H1 (cell line): ENCODE results near the gene XAGE3. TPM values are rescaled to one million over a fixed set of nuclear protein-coding genes. Genes with fewer than 3 reads are reported as not detected.

Source experiments
- CTCF ChIA-PET: fragments of 300-600 bp; sonication (Branson Sonifier 250); formaldehyde crosslinking; loops from one replicate; lab custom pipeline; 2021; ENCODE audit not compliant: partially characterized antibody; lab: Charles Lee
- POLR2A ChIA-PET: fragments of 300-600 bp; sonication (Branson Sonifier 250); formaldehyde crosslinking; loops from one replicate; lab custom pipeline; 2021; ENCODE audit warnings: inconsistent platforms; ENCODE audit not compliant: partially characterized antibody; lab: Charles Lee
- DNase-seq, 2 experiments: peaks; one replicate each; pipeline versions ENCODE4 v3.0.0 to v3.0.0-alpha.2; 2010 to 2022; ENCODE audit warnings: low spot score in 2 of 2, low read depth in 1 of 2, mixed read lengths in 1 of 2
- FAIRE-seq: peaks from 2 replicates; lab custom pipeline; 2011; peaks lifted over from hg19 to GRCh38; lab: Jason Lieb, UNC
- H2AFZ ChIP-seq: 2 replicates; pipeline ENCODE4 v1.8.1; 2012; ENCODE audit warnings: low read length, inconsistent platforms
- H2AK5ac ChIP-seq: 2 replicates; pipeline ENCODE4 v1.6.1; 2013; ENCODE audit warnings: low read depth, low read length
- H2BK120ac ChIP-seq: replicated peaks from 2 replicates; pipeline ENCODE3; 2013; ENCODE audit warnings: low read depth, low read length, inconsistent platforms
- H2BK12ac ChIP-seq: 2 replicates; pipeline ENCODE4 v1.6.1; 2013; ENCODE audit warnings: low read depth, low read length
- H2BK15ac ChIP-seq: 2 replicates; pipeline ENCODE4 v1.6.1; 2013; ENCODE audit warnings: low read length
- H2BK20ac ChIP-seq: 2 replicates; pipeline ENCODE4 v1.6.1; 2013; ENCODE audit warnings: low read length
- H2BK5ac ChIP-seq: 2 replicates; pipeline ENCODE4 v1.6.1; 2013; ENCODE audit warnings: low read depth, low read length
- H3K14ac ChIP-seq: 2 replicates; pipeline ENCODE4 v1.6.1; 2013; ENCODE audit warnings: inconsistent platforms; ENCODE audit not compliant: insufficient read length
- H3K18ac ChIP-seq: 2 replicates; pipeline ENCODE4 v1.6.1; 2013; ENCODE audit warnings: low read length; ENCODE audit errors: extremely low read depth
- H3K23ac ChIP-seq: 2 replicates; pipeline ENCODE4 v1.6.1; 2013; ENCODE audit warnings: inconsistent platforms; ENCODE audit not compliant: insufficient read length
- H3K23me2 ChIP-seq: 2 replicates; pipeline ENCODE4 v1.6.1; 2013; ENCODE audit warnings: low read depth, low read length
- H3K27ac ChIP-seq: 2 replicates; pipeline ENCODE4 v1.6.1; 2011; ENCODE audit warnings: low read depth, low read length, inconsistent platforms
- H3K27me3 ChIP-seq, 4 experiments: replicated peaks in 1 of 4; 1 replicate in 1 of 4; 2 replicates in 3 of 4; pipeline versions ENCODE4 v1.6.1 to v1.8.1; 2011 to 2013; ENCODE audit warnings: low read length in 3 of 4, mild to moderate bottlenecking in 3 of 4, inconsistent platforms in 2 of 4, mixed read lengths in 2 of 4, moderate library complexity in 1 of 4; ENCODE audit not compliant: control insufficient read depth in 3 of 4, insufficient read depth in 3 of 4; ENCODE audit errors: extremely low read depth in 1 of 4
- H3K36me3 ChIP-seq, 4 experiments: 2 replicates each; pipeline versions ENCODE4 v1.6.1 to v1.8.1; 2011 to 2013; ENCODE audit warnings: mild to moderate bottlenecking in 4 of 4, low read length in 3 of 4, moderate library complexity in 2 of 4, control low read depth in 1 of 4, inconsistent platforms in 1 of 4; ENCODE audit not compliant: insufficient read depth in 4 of 4, control insufficient read depth in 2 of 4
- H3K4ac ChIP-seq: replicated peaks from 2 replicates; pipeline ENCODE3; 2013; ENCODE audit warnings: low read length, low read depth, mixed read lengths, inconsistent platforms; ENCODE audit not compliant: insufficient read length
- H3K4me1 ChIP-seq, 4 experiments: replicated peaks in 1 of 4; 1 replicate in 1 of 4; 2 replicates in 3 of 4; pipeline versions ENCODE4 v1.6.1 to v1.8.1; 2011 to 2013; ENCODE audit warnings: low read length in 3 of 4, inconsistent platforms in 2 of 4, mixed read lengths in 1 of 4; ENCODE audit not compliant: insufficient read depth in 4 of 4, control insufficient read depth in 3 of 4
- H3K4me2 ChIP-seq, 2 experiments: 2 replicates each; pipeline versions ENCODE4 v1.6.1 to v1.8.1; 2011 to 2013; ENCODE audit warnings: low read depth in 2 of 2, low read length in 2 of 2, control low read depth in 1 of 2, inconsistent platforms in 1 of 2, mild to moderate bottlenecking in 1 of 2; ENCODE audit not compliant: insufficient read depth in 1 of 2
- H3K4me3 ChIP-seq, 4 experiments: fragments of 200-600, 300-600 bp in 1 of 4; sonication (generic), shearing (Covaris generic), sonication (Bioruptor Twin) in 1 of 4; 2 replicates each; pipeline versions ENCODE4 v1.5.1 to v1.8.1; 2011 to 2016; ENCODE audit warnings: low read length in 4 of 4, low read depth in 3 of 4, control low read depth in 2 of 4, inconsistent platforms in 2 of 4, mild to moderate bottlenecking in 2 of 4, mixed read lengths in 1 of 4, moderate library complexity in 1 of 4; ENCODE audit not compliant: insufficient read depth in 2 of 4; ENCODE audit errors: extremely low read depth in 1 of 4
- H3K56ac ChIP-seq: replicated peaks from 2 replicates; pipeline ENCODE3; 2013; ENCODE audit warnings: low read depth, mild to moderate bottlenecking, mixed read lengths, low read length, inconsistent platforms; ENCODE audit not compliant: insufficient read length
- H3K79me1 ChIP-seq: 2 replicates; pipeline ENCODE4 v1.6.1; 2013; ENCODE audit warnings: low read depth, low read length, control low read depth
- H3K79me2 ChIP-seq, 2 experiments: 2 replicates each; pipeline versions ENCODE4 v1.6.1 to v1.8.1; 2012 to 2013; ENCODE audit warnings: low read length in 2 of 2, mild to moderate bottlenecking in 2 of 2, inconsistent platforms in 1 of 2; ENCODE audit not compliant: insufficient read depth in 2 of 2, control insufficient read depth in 1 of 2
- H3K9ac ChIP-seq, 4 experiments: replicated peaks in 1 of 4; 1 replicate in 1 of 4; 2 replicates in 3 of 4; pipeline versions ENCODE4 v1.6.1 to v1.8.1; 2011 to 2013; ENCODE audit warnings: low read depth in 3 of 4, low read length in 3 of 4, control low read depth in 2 of 4, mild to moderate bottlenecking in 2 of 4, moderate library complexity in 2 of 4, inconsistent platforms in 1 of 4; ENCODE audit errors: extremely low read depth in 1 of 4
- H3K9me3 ChIP-seq, 2 experiments: 2 replicates each; pipeline versions ENCODE4 v1.6.1 to v1.8.1; 2012 to 2013; ENCODE audit warnings: mild to moderate bottlenecking in 2 of 2, moderate library complexity in 2 of 2, control low read depth in 1 of 2, inconsistent platforms in 1 of 2, low read depth in 1 of 2, low read length in 1 of 2, mixed read lengths in 1 of 2; ENCODE audit not compliant: insufficient read depth in 2 of 2
- H4K20me1 ChIP-seq, 2 experiments: replicated peaks in 1 of 2; 2 replicates each; pipeline versions ENCODE3 to v1.8.1; 2011 to 2013; ENCODE audit warnings: inconsistent platforms in 2 of 2, low read length in 2 of 2, mild to moderate bottlenecking in 1 of 2; ENCODE audit not compliant: insufficient read depth in 2 of 2, control insufficient read depth in 1 of 2
- H4K5ac ChIP-seq: 2 replicates; pipeline ENCODE4 v1.6.1; 2013; ENCODE audit warnings: low read length, low read depth, mixed read lengths, inconsistent platforms; ENCODE audit not compliant: insufficient read length
- H4K8ac ChIP-seq: 2 replicates; pipeline ENCODE4 v1.8.0; 2013; ENCODE audit warnings: mild to moderate bottlenecking, moderate library complexity, low read length, inconsistent platforms; ENCODE audit not compliant: insufficient read depth; ENCODE audit errors: extremely low read depth
- H4K91ac ChIP-seq: replicated peaks from 2 replicates; pipeline ENCODE3; 2013; ENCODE audit warnings: low read length, mixed read lengths, inconsistent platforms; ENCODE audit not compliant: insufficient read length
- BACH1 ChIP-seq: IDR thresholded peaks from 2 replicates; pipeline ENCODE4 v1.6.1; 2012; ENCODE audit warnings: low read length, improper control_type of control experiment
- EP300 ChIP-seq, 2 experiments: IDR thresholded peaks; 1 replicate in 1 of 2; 2 replicates in 1 of 2; pipeline ENCODE4 v1.6.1; 2011 to 2012; ENCODE audit warnings: low read depth in 2 of 2, low read length in 2 of 2, mild to moderate bottlenecking in 2 of 2, borderline replicate concordance in 1 of 2, inconsistent platforms in 1 of 2, moderate library complexity in 1 of 2
- MAFK ChIP-seq: IDR thresholded peaks from 2 replicates; pipeline ENCODE4 v1.6.1; 2012; ENCODE audit warnings: low read depth, mild to moderate bottlenecking, improper control_type of control experiment, low read length
- POLR2AphosphoS5 ChIP-seq: IDR thresholded peaks from 2 replicates; pipeline ENCODE4 v1.6.1; 2011; ENCODE audit warnings: low read depth, low read length
- SAP30 ChIP-seq: fragments of 300-600 bp; sonication (generic); IDR thresholded peaks from 2 replicates; pipeline ENCODE4 v1.7.1; 2012; ENCODE audit warnings: low read length, moderate library complexity, mild to moderate bottlenecking, inconsistent platforms; ENCODE audit not compliant: insufficient read depth, insufficient replicate concordance
- WGBS, 2 experiments: shearing (Covaris generic) in 1 of 2; methylation state at CpG; one replicate each; pipeline versions ENCODE4 v1.1.6 to v1.1.7; 2013 to 2015; ENCODE audit warnings: low lambda C conversion rate in 2 of 2, mixed read lengths in 2 of 2, inconsistent platforms in 1 of 2, low coverage in 1 of 2, missing lambda C conversion rate in 1 of 2; ENCODE audit not compliant: insufficient replicate concordance in 2 of 2, insufficient coverage in 1 of 2, insufficient read length in 1 of 2; ENCODE audit errors: extremely low coverage in 1 of 2, missing lambda C conversion rate in 1 of 2; 5-methylcytosine and 5-hydroxymethylcytosine counted together
- polyA plus RNA-seq, 7 experiments: library from polyadenylated mRNA; depleted of rRNA in 3 of 7; stranded (reverse) in 5 of 7; unstranded in 2 of 7; fragments of >200 nt in 5 of 7; fragments of 200-250 nt in 2 of 7; gene quantifications; 1 replicate in 5 of 7; 2 replicates in 1 of 7; 4 replicates in 1 of 7; pipeline versions ENCODE4 v1.2.1 to v1.2.3, GENCODE V29; 2011 to 2013; ENCODE audit warnings: missing spikeins in 2 of 7, mixed read lengths in 2 of 7
- total RNA-seq: library from RNA; stranded (reverse); fragmentation: NEBNext Ultra II Directional; extraction: Animal tissue kit (Norgen Biotek cat#: 25700); gene quantifications from 2 replicates; pipeline ENCODE4 v1.2.1, GENCODE V29; 2021

XAGE3 gene
- total and polyA plus RNA-seq, 2 of the 8 experiments (the other 6 are each of a cell fraction or from before 2014, with no cell fraction given), result not detected

DNA sequence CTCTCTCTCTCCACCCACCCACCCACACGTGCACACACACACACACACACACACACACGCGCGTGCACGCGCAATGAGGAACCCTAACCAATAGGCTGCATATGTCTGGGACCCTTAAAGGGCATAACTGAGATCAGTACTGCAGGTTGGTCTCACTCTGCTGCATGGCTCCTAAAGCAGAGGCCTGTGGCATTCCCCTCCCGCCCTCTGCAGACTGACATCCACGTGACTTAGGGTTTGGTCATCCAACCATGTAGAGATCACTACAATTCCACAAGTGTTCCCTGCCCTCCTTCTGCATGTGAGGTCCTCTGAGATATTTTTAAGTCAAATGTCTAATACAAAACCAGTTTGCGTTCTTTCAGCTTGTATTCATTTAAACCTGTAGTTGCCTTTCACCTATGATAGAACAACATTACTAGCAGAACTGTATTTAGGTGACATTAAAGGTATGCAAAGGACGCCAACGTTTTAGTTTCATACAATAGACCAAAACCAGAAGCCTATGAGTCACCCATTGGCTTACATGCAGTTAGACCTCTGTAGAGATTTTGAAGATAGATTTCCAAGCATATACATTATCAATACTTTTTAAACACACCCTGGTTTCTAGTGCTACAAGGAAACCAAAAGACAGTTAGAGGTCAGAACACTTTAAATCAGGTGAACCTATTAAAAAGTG, 46.7 kb downstream of the XAGE3 start:
- Histone ChIP-seq H3K4me2 (no peak overlapping the region), H3K4me3 (no peak overlapping the region), H4K20me1 (no peaks in the 10 kb centered on the region), H2BK120ac (no peak overlapping the region), H3K79me1 (no peaks in the 10 kb centered on the region), H3K18ac (no peak overlapping the region), H2BK5ac (no peak overlapping the region), H3K4ac (no peak overlapping the region), H3K23ac (no peak overlapping the region), H2BK15ac (no peak overlapping the region), H4K91ac (no peak overlapping the region), H2BK20ac (no peak overlapping the region), H3K4me1 (no peaks in the 10 kb centered on the region), H3K79me2 (no peaks in the 10 kb centered on the region), H3K14ac (no peak overlapping the region), H4K5ac (no peak overlapping the region), H2AK5ac (no peak overlapping the region), H3K9me3 (peaks cover 0 to 16% of the 10 kb centered on the region in 2 experiments; a peak in 1 of 4 replicates), H3K56ac (no peak overlapping the region), H3K27ac (no peak overlapping the region), H3K9ac (no peak overlapping the region), H2BK12ac (no peak overlapping the region), H2AFZ (no peak overlapping the region), H3K36me3 (no peaks in the 10 kb centered on the region)
- 80% methylated on average over 11 of the region's 11 CpGs; no CpG with 5 or more reads in 1 of the 2 experiments for WGBS, 2 experiments
- ChIA-PET CTCF (no interaction called here), POLR2A (no interaction called here)
- DNase-seq, result no peak
- FAIRE-seq, result no peak
- TF ChIP-seq POLR2AphosphoS5, result no peak
- TF ChIP-seq SAP30, result no peak
- TF ChIP-seq BACH1, result no peak
- TF ChIP-seq EP300 (IDR thresholded peaks at IDR 0.05; ENCODE audit: borderline replicate concordance in 1 of 2, low read depth in 2 of 2, low read length in 2 of 2), result no peak
- TF ChIP-seq MAFK, result no peak
- TF ChIP-seq, all 59 proteins: peak for 0
- Histone ChIP-seq H4K8ac (no peak overlapping the region), H3K23me2 (no peaks in the 10 kb centered on the region), H3K27me3 (no peaks in the 10 kb centered on the region)
